Activated CD8-positive, alpha-beta memory T cell treated with anti-CD3 and anti-CD28 coated beads for 48 hours (primary cell): Measurements from ENCODE around the gene PRAMEF20.
"Not testable (repeated sequence)": the region's sequence is repeated elsewhere in the genome, so short reads cannot be mapped to it uniquely, and the experiment has no call there.

ENCODE experiments used
- DNase-seq, 3 experiments: peaks; one replicate each; pipeline ENCODE4 v3.0.0-alpha.2; 2020; ENCODE audit warnings: low read depth in 2 of 3, low spot score in 2 of 3

The PRAMEF20 gene

GRCh38 chr1:13410150-13410549 is at the start of gene PRAMEF20:
TSS of gene PRAMEF20 (plus strand) at chr1:13410450. CDS start at chr1:13416355, 5,905 bp downstream.
- not testable (repeated sequence) for DNase-seq

DNA sequence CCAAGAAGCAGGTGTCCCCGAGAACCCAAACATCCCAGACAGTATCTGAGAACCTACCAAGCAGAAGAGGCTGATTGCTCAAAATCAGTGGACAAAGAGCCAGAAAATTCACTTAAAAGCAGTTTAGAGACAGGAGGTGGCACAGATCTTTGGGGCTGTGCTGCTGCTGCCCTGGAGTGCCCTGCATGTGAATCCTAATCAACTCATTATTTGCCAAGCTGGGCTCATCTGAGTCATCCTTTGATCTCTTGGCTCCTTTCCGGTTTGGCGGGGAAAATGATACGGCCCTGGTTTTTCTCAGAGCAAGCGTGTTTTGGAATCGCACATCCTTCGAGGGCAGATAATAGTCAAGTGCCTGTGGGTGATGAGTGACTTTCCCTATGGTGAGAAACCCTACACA is 47.9 kb upstream of the PRAMEF20 start:
- DNase-seq: not testable (repeated sequence)

DNA sequence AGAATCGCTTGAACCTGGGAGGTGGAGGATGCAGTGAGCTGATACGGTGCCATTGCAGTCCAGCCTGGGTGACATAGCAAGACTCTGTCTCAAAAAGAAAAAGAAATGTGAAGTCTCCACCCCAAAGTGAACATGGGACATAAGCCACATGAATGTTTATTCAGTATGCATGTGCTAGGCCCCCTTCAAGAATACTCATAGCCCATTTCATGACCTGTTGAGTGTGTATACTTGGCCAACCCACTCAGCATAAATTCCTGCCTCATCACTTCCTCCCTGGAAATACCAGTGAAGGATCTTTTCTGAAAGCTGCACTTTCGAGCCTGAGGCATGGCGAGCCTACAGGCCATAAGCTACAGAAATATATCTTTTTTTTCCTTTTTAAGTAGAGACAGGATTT is 45.3 kb upstream of the PRAMEF20 start:
- DNase-seq: not testable (repeated sequence)

DNA sequence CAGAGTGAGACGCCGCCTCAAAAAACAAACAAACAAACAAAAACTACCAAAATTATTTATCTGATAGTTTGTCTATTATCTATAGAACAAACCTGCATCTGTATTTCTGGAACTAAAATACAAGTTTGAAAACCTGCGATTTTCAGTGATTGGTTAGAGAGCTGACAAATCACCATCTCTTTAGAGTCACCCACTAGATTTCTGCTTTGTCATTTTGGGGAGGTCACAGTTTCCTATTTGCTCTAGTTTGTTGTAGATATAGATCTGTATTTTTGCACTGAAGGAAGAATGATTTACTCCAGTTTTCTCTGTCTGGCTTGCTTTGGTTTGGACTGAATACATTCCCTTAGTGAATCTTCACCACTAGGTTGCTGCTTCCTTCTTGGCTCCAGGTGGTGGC is 43.7 kb upstream of the PRAMEF20 start:
- not testable (repeated sequence) for DNase-seq

GRCh38 chr1:13368544-13368943 is 41.7 kb upstream of the PRAMEF20 start:
- peak in 2 of 3 experiments; percentile 3 to 14 for DNase-seq

DNA sequence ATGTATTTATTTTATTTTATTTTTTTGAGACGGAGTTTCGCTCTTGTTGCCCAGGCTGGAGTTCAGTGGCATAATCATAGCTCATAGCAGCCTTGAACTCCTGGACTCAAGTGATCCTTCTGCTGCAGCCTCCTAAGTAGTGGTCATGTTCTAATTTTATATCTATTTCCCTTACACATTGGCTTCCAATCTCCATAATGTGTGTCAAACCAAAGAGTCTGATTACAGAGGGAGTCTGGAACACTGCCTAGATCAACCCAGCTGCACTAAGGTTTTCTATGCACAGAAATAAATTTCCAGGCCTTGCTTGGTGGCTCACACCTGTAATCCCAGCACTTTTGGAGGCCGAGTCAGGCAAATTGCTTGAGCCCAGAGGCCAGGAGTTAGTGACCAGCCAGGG is 31.3 kb upstream of the PRAMEF20 start:
- not testable (repeated sequence) for DNase-seq

GRCh38 chr1:13380380-13380779 is 29.9 kb upstream of the PRAMEF20 start:
- not testable (repeated sequence) for DNase-seq

GRCh38 chr1:13389332-13389731 is 20.9 kb upstream of the PRAMEF20 start, which contains the start of gene PRAMEF17:
TSS of gene PRAMEF17 (plus strand) at chr1:13389632. CDS start at chr1:13389658, 26 bp downstream.
- DNase-seq: not testable (repeated sequence)

GRCh38 chr1:13393004-13393403 is 17.2 kb upstream of the PRAMEF20 start:
- DNase-seq: not testable (repeated sequence)

- DNase-seq: not testable (repeated sequence)
These were observed 15.5 kb upstream of the PRAMEF20 start for GRCh38 chr1:13394761-13395160.

DNA sequence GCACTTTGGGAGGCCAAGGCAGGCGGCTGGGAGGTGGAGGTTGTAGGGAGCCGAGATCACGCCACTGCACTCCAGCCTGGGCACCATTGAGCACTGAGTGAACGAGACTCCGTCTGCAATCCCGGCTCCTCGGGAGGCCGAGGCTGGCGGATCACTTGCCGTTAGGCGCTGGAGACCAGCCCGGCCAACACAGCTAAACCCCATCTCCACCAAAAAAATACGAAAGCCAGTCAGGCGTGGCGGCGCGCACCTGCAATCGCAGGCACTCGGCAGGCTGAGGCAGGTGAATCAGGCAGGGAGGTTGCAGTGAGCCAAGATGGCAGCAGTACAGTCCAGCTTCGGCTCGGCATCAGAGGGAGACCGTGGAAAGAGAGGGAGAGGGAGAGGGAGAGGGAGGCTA is 14.9 kb upstream of the PRAMEF20 start:
- DNase-seq: not testable (repeated sequence)

DNA sequence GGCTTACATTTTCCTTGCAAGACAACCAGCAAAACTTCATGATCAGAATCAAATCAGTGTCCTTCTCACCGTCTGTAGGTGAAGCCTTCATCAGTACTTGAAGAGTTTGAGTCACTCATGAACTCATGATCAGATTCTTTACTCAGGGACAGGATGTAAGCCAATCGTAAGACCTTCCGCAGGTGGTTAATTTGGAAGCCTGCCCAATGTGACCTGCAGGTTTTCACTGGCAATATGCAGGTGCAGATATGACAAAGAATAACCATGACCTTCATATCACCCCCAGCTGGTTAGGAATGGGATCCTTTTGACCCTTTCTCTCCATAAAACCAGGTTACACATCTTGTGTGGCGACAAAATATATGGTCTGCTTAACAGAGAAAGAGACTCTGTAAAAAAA is 2.4 kb upstream of the PRAMEF20 start:
- DNase-seq: no peak

GRCh38 chr1:13430495-13430894 is 20.2 kb downstream of the PRAMEF20 start:
- no peak for DNase-seq

DNA sequence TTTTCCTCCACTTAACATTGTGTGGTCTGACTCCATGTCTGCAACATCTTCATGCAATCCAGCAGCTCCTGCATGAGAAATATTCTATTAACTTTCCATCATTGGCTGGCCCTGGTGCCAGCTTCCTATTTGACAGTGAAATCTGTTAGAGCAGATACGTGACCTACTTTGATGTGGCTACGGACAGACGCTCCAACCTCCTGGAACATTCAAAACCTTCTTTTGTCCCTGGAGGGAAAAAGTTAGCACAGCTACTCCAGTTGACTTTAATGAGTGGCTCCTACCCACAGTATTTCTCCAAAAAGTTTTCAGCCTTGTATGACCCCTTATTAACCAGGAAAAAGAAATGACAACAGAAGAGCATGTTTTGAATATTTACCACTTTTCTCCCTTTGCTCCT is 22.0 kb downstream of the PRAMEF20 start:
- no peak for DNase-seq

DNA sequence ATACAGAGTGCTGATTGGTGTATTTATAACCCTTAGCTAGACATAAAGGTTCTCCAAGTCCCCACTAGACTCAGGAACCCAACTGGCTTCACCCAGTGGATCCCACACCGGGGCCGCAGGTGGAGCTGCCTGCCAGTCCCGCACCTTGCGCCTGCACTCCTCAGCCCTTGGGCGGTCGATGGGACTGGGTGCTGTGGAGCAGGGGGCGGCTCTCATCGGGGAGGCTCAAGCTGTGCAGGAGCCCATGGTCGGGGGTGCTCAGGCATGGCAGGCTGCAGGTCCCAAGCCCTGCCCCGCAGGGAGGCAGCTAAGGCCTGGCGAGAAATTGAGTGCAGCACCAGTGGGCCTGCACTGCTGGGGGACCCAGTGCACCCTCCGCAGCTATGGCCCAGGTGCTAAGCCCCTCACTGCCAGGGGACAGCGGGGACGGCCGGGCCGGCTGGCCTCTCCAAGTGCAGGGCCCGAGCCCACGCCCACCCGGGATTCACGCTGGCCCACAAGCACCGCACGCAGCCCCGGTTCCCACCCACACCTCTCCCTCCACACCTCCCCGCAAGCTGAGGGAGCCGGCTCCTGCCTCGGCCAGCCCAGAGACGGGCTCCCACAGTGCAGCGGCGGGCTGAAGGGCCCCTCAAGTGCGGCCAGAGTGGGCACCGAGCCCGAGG is 23.6 kb downstream of the PRAMEF20 start:
- DNase-seq: not testable (repeated sequence)

DNA sequence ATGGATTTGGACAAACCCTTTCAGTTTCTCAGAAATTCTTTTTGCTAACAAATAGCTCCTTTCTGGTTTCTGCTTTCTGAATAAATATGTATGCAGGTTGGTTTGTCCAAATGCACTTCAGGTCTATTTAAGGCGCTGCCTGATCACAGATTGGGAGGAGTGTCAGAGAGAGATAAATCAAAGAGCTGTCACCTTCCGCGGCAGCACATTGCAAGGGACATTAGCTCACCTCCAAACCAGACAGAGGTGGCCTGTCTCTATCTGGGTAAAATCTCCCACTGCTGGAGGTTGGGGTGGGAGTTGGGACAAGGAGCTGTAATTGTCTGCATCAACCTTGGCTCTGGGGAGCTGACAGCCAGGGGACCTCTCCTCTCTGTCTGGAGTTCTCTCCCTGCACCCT is 25.2 kb downstream of the PRAMEF20 start:
- no peak for DNase-seq

- not testable (repeated sequence) for DNase-seq
These were observed 29.0 kb downstream of the PRAMEF20 start for GRCh38 chr1:13439104-13439783.

DNA sequence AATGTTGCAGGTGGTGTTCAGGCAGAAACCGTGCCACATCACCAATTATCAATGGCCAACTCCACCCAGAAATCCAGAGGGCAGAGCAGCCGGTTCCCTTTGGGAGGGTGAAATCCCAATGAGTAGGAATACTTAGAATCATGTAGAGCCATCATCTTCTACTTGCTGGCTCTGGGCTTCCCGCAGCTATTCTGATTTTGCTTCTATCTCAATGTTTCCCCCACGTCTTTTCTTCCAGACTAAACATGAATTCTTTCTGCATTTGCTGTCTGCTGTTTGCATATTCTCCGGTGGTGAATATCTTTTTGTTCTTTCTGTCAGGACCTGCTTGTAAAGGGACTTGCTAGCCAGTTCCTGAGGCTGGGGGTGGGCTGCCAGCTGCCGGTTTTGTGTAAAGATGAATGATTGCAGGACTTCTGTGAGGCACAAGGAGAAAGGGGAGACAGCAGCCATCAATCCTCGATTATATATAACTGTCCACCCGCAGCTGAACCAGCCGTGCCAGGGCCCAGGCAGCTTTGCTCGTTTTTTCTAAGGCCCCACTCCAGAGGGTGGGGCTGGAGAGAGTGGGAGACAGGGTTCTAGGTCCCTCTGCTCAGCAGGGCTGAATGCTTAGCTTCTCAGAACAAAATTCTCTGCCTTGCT is 33.2 kb downstream of the PRAMEF20 start:
- DNase-seq: no peak

GRCh38 chr1:13450204-13450603 is 40.0 kb downstream of the PRAMEF20 start:
- DNase-seq: no peak

- no peak for DNase-seq
These were observed 41.2 kb downstream of the PRAMEF20 start for GRCh38 chr1:13451399-13451965.

GRCh38 chr1:13456904-13457532 is 46.8 kb downstream of the PRAMEF20 start:
- DNase-seq: no peak
